CMK (cell line): Measurements from ENCODE around the gene ZNF688.
A peak's percentile ranks its signal among the peaks of the same experiment; 100 is the strongest.
"Not testable (repeated sequence)": the region's sequence is repeated elsewhere in the genome, so short reads cannot be mapped to it uniquely, and the experiment has no call there.

Experiments used
- DNase-seq: peaks from one replicate; pipeline ENCODE4 v3.0.0-alpha.2; 2010; ENCODE audit warnings: low read depth

The ZNF688 gene

GRCh38 chr16:30571445-30572322, at the start of gene ZNF688:
TSS of gene ZNF688 (minus strand) at chr16:30571714. CDS start at chr16:30571629, 85 bp downstream.
- DNase-seq = peak; percentile 82

DNA sequence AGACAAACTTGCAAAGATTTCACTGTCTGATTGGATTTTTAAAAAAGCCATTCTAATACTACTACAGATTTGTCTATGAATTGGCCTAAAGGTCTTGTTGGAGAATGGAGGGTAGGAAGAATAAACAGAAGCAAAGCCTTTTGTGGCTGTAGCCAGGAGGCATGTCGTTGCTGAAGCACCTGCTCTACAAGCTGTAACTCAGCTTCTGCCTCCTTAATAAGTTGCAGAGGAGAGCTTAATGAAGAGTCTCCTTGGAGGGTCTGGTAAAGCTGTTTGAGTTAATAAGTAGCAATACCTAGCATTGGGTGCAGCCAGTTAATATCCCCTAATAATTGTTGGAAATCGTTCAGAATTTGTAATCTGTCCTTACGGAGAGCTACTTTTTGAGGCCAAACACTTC, 48.7 kb upstream of the ZNF688 start:
- no peak for DNase-seq

GRCh38 chr16:30619638-30620037, 48.1 kb upstream of the ZNF688 start:
- DNase-seq = no peak

GRCh38 chr16:30619202-30619601, 47.7 kb upstream of the ZNF688 start:
- no peak for DNase-seq

GRCh38 chr16:30615358-30616091, 44.0 kb upstream of the ZNF688 start:
- no peak for DNase-seq

DNA sequence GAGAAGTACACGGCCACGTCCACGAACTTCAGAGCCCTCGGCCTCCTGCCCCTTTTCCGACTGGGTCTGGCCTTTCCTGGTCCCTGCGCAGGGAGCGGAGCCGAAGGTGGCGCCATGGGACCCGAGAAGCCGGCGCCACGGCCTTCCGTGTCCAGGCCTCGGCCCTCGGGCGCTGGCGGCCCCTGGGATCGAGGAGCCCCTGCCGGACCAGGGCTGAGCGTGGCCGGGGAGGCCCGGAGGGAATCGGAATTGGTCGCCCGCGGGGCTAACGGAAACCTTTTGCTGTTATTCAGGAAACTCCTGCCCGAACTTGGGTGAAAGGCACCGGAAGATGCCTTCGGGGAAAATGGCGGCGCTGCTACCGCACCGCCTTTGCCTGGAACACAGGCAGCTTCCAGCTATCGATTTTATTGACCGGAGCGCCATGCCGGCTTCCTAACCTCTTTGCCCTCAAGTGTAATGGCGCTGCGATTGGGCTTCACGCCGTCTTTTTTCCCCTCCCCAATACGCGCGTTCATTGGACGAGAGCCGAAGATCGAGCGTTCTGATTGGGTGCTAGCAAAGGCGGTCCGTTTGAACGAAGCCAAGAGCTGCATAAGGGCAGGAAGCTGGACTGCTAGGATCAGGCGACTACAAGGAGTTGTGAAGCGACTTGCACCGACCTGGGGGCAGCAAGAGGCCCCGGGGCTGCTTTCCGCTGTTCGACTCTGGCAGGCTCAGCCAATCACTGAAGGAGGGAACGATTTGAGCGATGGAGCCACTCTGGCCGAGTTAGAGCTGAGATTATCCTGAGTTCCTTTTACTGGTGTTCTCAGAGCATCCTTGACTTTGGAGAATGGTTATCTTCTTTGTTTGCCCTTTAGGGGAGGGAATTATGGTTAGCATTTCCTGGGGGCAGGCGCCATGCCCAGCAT, 38.7 kb upstream of the ZNF688 start, which contains the start of gene ZNF689:
Gene ZNF689, minus strand, starts transcription at position 464 of the 914 bp plus-strand sequence. Its CDS starts 348 bp downstream, at position 116.
- DNase-seq = peak; percentile 97

- DNase-seq = no peak
Measured at GRCh38 chr16:30609002-30609925, 37.8 kb upstream of the ZNF688 start.

- no peak for DNase-seq
Measured at GRCh38 chr16:30606004-30606403, 34.5 kb upstream of the ZNF688 start.

- no peak for DNase-seq
Measured at GRCh38 chr16:30605158-30605557, 33.6 kb upstream of the ZNF688 start.

- no peak for DNase-seq
Measured at GRCh38 chr16:30604316-30604947, 32.9 kb upstream of the ZNF688 start.

DNA sequence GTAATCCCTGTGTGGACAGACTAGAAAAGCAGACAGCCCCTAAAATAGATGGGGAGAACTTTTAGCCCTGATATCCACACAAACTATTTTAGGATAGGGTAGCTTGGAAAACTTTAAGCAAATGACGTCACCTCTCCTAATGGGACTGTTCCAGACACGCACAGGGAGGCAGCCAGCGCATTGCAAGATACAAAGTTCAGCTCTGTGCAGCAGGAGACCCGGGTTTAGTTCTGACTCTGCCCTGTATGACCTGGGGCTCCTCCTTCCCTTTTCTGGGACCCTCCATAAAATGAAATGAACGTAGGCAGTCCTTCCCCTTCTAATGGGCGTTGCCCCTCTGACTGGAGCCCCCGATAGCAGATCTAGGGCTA, 32.4 kb upstream of the ZNF688 start:
- no peak for DNase-seq

DNA sequence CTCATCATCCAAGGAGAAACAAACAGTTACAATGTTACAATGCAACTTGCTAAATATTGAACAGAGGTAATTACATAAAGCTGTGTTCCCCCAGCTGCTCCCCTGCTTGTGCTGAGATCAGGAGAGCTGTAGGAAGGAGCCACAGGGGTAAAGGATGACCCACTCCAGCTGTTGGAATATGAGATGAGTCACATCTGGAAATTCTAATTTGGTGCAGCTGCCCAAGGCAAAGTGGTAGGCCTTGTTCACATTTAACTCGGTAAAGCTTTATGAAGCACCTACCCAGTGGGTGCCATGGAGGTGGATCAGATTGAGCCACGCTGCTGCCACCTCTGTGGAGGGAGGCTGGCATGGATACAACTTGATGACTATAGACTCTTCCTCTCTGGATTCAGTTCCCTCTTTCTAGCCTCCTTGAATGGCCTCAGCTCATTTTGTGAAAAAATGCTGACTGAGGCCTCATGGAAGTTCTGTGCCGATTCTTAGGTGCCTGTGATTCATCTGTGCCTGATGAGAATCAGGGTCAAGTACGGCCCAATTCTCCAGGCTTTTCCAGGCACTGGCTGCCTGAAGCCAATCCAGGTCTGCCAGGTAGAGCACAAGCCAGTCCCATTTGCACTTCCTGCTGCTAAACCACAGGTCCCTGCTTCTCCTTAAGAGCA, 31.2 kb upstream of the ZNF688 start:
- no peak for DNase-seq

- no peak for DNase-seq
Measured at GRCh38 chr16:30601966-30602365, 30.5 kb upstream of the ZNF688 start.

DNA sequence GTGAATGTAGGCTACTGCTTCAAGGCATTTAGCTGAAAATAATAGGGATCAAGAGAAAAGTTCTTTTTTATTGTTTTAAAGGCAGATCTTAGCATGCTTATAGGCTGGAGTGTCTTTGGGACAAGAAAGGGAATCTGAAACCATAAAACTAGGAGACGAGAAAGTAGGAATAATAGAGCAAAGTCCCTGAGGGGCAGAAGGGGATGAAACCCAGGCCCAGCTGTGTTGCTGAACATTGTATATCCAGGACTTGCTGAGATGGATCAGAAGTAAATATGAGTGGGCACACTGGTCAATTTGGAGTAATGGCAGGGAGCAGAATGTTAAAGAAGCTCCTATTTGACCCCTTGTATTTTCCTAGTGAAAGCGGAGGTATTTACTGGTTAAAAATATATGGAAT, 29.4 kb upstream of the ZNF688 start:
- DNase-seq = no peak

DNA sequence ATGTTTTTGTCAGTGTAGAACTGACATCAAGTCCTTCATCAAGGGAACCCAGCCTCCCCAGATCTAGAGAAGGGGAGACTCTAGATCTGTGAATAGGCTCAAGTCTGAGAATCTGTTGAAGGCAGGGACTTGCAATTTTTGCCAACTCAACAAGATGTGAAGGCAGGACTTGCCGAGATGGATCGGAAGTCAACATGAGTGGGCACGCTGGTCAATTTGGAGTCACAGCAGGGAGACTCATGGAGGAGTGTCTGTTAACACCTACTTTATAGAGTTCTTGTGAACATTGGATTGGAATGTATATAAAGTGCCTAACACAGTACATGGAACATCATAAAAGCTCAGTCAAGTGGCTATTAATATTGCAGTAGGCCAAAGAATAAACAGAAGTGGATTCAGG, 28.7 kb upstream of the ZNF688 start:
- no peak for DNase-seq

DNA sequence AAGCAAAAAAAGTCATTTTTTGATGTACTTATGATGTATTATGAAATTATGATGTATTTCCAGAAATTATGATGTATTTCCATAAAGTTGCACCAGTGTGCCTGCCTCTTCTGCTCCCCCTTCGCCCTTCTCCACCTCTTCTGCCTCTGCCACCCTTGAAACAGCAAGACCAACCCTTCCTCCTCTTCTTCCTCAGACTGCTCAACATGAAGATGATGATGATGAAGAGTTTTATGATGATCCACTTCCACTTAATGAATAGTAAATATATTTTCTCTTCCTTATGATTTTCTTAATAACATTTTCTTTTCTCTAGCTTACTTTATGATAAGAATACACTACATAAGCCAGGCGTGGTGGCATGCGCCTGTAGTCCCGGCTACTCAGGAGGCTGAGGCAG, 21.4 kb upstream of the ZNF688 start:
- DNase-seq = no peak

- DNase-seq = not testable (repeated sequence)
Measured at GRCh38 chr16:30590869-30591268, 19.4 kb upstream of the ZNF688 start.

- DNase-seq = not testable (repeated sequence)
Measured at GRCh38 chr16:30589582-30589981, 18.1 kb upstream of the ZNF688 start.

- DNase-seq = no peak
Measured at GRCh38 chr16:30588651-30589050, 17.1 kb upstream of the ZNF688 start.
